CD4-positive, alpha-beta T cell treated with Interleukin-4 for 4 hours (primary cell): ENCODE data around the gene HSPA1A.

Source experiments
- DNase-seq: peaks from one replicate; pipeline ENCODE4 v3.0.0-alpha.2; 2020

HSPA1A gene

GRCh38 chr6:31865205-31866118 lies 50.1 kb downstream of the HSPA1A start:
- DNase-seq: no peak
